Endodermal cell (in vitro differentiated cells): ENCODE measurements around the gene FAM163A. TPM values are rescaled to one million over a fixed set of nuclear protein-coding genes. Genes with fewer than 3 reads are reported as not detected.
A peak's percentile ranks its signal among the peaks of the same experiment; 100 is the strongest.

ENCODE experiments used
- DNase-seq: peaks from one replicate; pipeline ENCODE4 v3.0.0-alpha.2; 2017
- H3K27ac ChIP-seq: 2 replicates; pipeline ENCODE4 v1.5.1; 2013; ENCODE audit warnings: mild to moderate bottlenecking, low read depth, low read length, moderate library complexity
- H3K27me3 ChIP-seq: 2 replicates; pipeline ENCODE4 v1.6.1; 2013; ENCODE audit warnings: mild to moderate bottlenecking, low read length, moderate library complexity; ENCODE audit not compliant: insufficient read depth, control insufficient read depth, poor library complexity, severe bottlenecking
- H3K36me3 ChIP-seq: 2 replicates; pipeline ENCODE4 v1.7.0; 2013; ENCODE audit warnings: mild to moderate bottlenecking, low read length, moderate library complexity; ENCODE audit not compliant: control insufficient read depth, insufficient read depth
- H3K4me1 ChIP-seq: one replicate; pipeline ENCODE4 v1.7.0; 2013; ENCODE audit warnings: low read length; ENCODE audit not compliant: control insufficient read depth, insufficient read depth
- H3K4me3 ChIP-seq: 2 replicates; pipeline ENCODE4 v1.5.1; 2013; ENCODE audit warnings: mild to moderate bottlenecking, low read length, moderate library complexity
- H3K9ac ChIP-seq: 2 replicates; pipeline ENCODE4 v1.6.1; 2013; ENCODE audit warnings: mild to moderate bottlenecking, low read length, moderate library complexity; ENCODE audit not compliant: poor library complexity, severe bottlenecking; ENCODE audit errors: extremely low read depth
- H3K9me3 ChIP-seq: 2 replicates; pipeline ENCODE4 v1.6.1; 2013; ENCODE audit warnings: mild to moderate bottlenecking, low read length, moderate library complexity; ENCODE audit not compliant: control insufficient read depth
- H3K27ac Mint-ChIP-seq: 2 replicates; pipeline ENCODE4 v1.8.0; 2020; ENCODE audit warnings: mixed read lengths
- H3K27me3 Mint-ChIP-seq: 2 replicates; pipeline ENCODE4 v1.8.0; 2021; ENCODE audit warnings: mild to moderate bottlenecking, mixed read lengths; ENCODE audit not compliant: insufficient read depth
- H3K36me3 Mint-ChIP-seq: 2 replicates; pipeline ENCODE4 v1.8.0; 2020; ENCODE audit warnings: low read depth, mixed read lengths
- H3K4me1 Mint-ChIP-seq: 2 replicates; pipeline ENCODE4 v1.8.0; 2020; ENCODE audit warnings: mixed read lengths
- H3K4me3 Mint-ChIP-seq: 2 replicates; pipeline ENCODE4 v1.8.0; 2020; ENCODE audit warnings: mild to moderate bottlenecking, moderate library complexity, mixed read lengths
- H3K9me3 Mint-ChIP-seq: 2 replicates; pipeline ENCODE4 v1.8.0; 2020; ENCODE audit warnings: mild to moderate bottlenecking, mixed read lengths
- WGBS, 2 experiments: methylation state at CpG; one replicate each; pipeline versions ENCODE4 v1.1.5 to v1.1.7; 2013; ENCODE audit warnings: missing lambda C conversion rate in 2 of 2, mixed read lengths in 1 of 2; ENCODE audit not compliant: insufficient coverage in 1 of 2, insufficient read length in 1 of 2; 5-methylcytosine and 5-hydroxymethylcytosine counted together
- total RNA-seq, 2 donors: library from RNA; stranded (reverse); fragmentation: NEBNext Ultra II Directional in 1 of 2; extraction: Animal tissue kit (Norgen Biotek cat#: 25700) in 1 of 2; gene quantifications; 2 replicates in 1 of 2; 3 replicates in 1 of 2; pipeline ENCODE4 v1.2.1, GENCODE V29; 2021
- TF ChIP-seq, protein P1 (sequence below): fragments of 200-600 bp; sonication (generic); conservative IDR thresholded peaks from 2 replicates; pipeline ENCODE4 v1.5.0; 2021; ENCODE audit warnings: antibody characterized with exemption, mild to moderate bottlenecking

Gene FAM163A
- total RNA-seq, 2 donors from 2014 or later: not detected

DNA sequence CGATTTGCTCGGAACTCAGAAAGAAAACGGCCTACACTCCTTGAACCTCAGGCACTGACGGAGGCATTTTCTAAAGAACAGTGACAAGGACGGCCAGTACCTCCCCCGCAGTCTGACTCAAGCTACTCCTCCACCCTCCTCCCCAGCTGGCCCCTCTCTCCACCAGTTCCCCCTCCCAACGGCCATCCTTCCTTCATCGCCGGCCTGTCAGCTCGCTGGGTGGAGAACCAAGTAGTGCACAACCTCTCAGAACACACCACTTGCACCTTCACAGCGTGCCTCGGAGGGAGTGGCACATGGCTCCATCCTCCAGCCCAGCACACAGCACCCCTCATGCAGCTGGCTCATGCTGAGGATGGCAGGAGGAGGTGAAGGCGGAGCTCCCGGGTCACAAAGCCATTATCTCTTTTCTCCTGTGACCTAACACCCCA, 75.7 kb downstream of the FAM163A start:
- H3K9ac ChIP-seq: no peak overlapping the region
- Mint-ChIP-seq H3K27ac (no peak overlapping the region), H3K9me3 (no peaks in the 10 kb centered on the region), H3K4me1 (peaks cover 23% of the 10 kb centered on the region), H3K27me3 (peaks cover 36% of the 10 kb centered on the region), H3K4me3 (no peak overlapping the region), H3K36me3 (no peaks in the 10 kb centered on the region)
- TF ChIP-seq, protein P1, sequence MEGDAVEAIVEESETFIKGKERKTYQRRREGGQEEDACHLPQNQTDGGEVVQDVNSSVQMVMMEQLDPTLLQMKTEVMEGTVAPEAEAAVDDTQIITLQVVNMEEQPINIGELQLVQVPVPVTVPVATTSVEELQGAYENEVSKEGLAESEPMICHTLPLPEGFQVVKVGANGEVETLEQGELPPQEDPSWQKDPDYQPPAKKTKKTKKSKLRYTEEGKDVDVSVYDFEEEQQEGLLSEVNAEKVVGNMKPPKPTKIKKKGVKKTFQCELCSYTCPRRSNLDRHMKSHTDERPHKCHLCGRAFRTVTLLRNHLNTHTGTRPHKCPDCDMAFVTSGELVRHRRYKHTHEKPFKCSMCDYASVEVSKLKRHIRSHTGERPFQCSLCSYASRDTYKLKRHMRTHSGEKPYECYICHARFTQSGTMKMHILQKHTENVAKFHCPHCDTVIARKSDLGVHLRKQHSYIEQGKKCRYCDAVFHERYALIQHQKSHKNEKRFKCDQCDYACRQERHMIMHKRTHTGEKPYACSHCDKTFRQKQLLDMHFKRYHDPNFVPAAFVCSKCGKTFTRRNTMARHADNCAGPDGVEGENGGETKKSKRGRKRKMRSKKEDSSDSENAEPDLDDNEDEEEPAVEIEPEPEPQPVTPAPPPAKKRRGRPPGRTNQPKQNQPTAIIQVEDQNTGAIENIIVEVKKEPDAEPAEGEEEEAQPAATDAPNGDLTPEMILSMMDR: no peak
- H3K27ac ChIP-seq: no peak overlapping the region
- no peaks in the 10 kb centered on the region for H3K9me3 ChIP-seq
- no peak for DNase-seq
- peaks cover 8% of the 10 kb centered on the region for H3K27me3 ChIP-seq
- H3K4me1 ChIP-seq: no peaks in the 10 kb centered on the region
- 74 to 81% methylated on average over 5 to 14 of the region's 14 CpGs for WGBS, 2 experiments
- no peak overlapping the region for H3K4me3 ChIP-seq
- H3K36me3 ChIP-seq: no peaks in the 10 kb centered on the region

DNA sequence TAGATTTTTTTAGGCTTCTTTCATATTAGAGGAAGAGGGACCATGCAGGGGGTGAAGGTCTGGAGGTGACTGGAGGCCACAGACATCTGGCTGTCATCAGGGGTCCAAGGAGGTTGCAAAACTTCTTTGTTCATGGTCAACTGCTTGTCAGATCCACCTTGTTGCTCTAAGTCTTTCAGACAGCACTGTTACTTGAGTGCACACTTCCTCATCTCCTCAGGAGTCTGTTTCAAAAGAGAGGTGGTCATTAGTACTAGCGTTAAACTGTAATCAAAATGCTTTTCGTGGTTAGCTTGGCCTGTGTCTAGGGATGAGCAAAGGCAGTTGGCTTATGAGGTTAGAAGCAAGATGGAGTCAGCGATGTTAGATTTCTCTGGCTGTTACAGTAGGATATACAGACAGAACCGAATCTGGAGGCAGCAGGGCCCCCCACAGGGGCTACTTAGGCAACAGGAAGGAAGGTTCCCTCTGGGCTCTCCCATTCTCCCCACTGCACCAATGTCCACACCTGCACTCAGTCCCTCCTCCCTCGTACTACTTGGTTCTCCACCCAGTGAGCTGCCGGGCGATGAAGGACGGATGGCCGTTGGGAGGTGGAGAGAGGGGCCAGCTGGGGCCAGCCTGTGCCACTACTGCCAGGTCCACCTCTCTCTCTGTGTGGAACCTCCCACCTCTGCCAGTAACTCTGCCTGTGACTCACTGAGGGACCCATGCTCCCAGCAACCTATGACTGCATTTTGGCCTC, 77.3 kb downstream of the FAM163A start:
- Mint-ChIP-seq H3K27me3 (peaks cover 29% of the 10 kb centered on the region), H3K27ac (no peak overlapping the region), H3K9me3 (no peaks in the 10 kb centered on the region), H3K4me1 (peaks cover 16% of the 10 kb centered on the region), H3K4me3 (no peak overlapping the region), H3K36me3 (no peaks in the 10 kb centered on the region)
- peak; percentile 17 for DNase-seq
- TF ChIP-seq, protein P1: no peak
- Histone ChIP-seq H3K4me1 (no peaks in the 10 kb centered on the region), H3K9ac (no peak overlapping the region), H3K4me3 (no peak overlapping the region), H3K27me3 (peaks cover 1% of the 10 kb centered on the region), H3K36me3 (no peaks in the 10 kb centered on the region), H3K27ac (no peak overlapping the region), H3K9me3 (no peaks in the 10 kb centered on the region)
- WGBS, 2 experiments: 90% methylated on average over 4 to 9 of the region's 9 CpGs

- 80 to 100% methylated on average over 3 to 9 of the region's 9 CpGs for WGBS, 2 experiments
- DNase-seq: peak; percentile 32
- peaks cover 20% of the 10 kb centered on the region for H3K27me3 Mint-ChIP-seq
Observed at GRCh38 chr1:179821524-179821923, 78.4 kb downstream of the FAM163A start.

More at GRCh38 chr1:179821524-179821923, 78.4 kb downstream of the FAM163A start:
- H3K27ac Mint-ChIP-seq: no peak overlapping the region
- TF ChIP-seq, protein P1: no peak
- no peak overlapping the region for H3K9ac ChIP-seq
- H3K4me1 Mint-ChIP-seq: peaks cover 10% of the 10 kb centered on the region
- H3K27me3 ChIP-seq: no peaks in the 10 kb centered on the region
- H3K4me1 ChIP-seq: no peaks in the 10 kb centered on the region
- H3K9me3 Mint-ChIP-seq: no peaks in the 10 kb centered on the region
- H3K4me3 Mint-ChIP-seq: no peak overlapping the region
- no peaks in the 10 kb centered on the region for H3K36me3 ChIP-seq
- H3K27ac ChIP-seq: no peak overlapping the region
- no peak overlapping the region for H3K4me3 ChIP-seq
- no peaks in the 10 kb centered on the region for H3K36me3 Mint-ChIP-seq
- no peaks in the 10 kb centered on the region for H3K9me3 ChIP-seq
